HG03565 (cell line): Measurements from ENCODE around the gene ERP29.
"Not testable (repeated sequence)": the region's sequence is repeated elsewhere in the genome, so short reads cannot be mapped to it uniquely, and the experiment has no call there.

ENCODE experiments used
- ATAC-seq: cut with Tn5 transposase; IDR thresholded peaks from one replicate; pipeline ENCODE4 v1.9.1; 2021; ENCODE audit warnings: mild to moderate bottlenecking, moderate library complexity; ENCODE audit not compliant: unreplicated experiment

Gene ERP29

GRCh38 chr12:112000820-112001219 is 12.4 kb upstream of the ERP29 start:
- ATAC-seq = no peak

GRCh38 chr12:112001576-112001975 is 11.7 kb upstream of the ERP29 start:
- no peak for ATAC-seq

GRCh38 chr12:112004041-112004440 is 9.2 kb upstream of the ERP29 start:
- ATAC-seq = no peak

- no peak for ATAC-seq
These were observed 7.5 kb upstream of the ERP29 start for GRCh38 chr12:112005419-112006395.

DNA sequence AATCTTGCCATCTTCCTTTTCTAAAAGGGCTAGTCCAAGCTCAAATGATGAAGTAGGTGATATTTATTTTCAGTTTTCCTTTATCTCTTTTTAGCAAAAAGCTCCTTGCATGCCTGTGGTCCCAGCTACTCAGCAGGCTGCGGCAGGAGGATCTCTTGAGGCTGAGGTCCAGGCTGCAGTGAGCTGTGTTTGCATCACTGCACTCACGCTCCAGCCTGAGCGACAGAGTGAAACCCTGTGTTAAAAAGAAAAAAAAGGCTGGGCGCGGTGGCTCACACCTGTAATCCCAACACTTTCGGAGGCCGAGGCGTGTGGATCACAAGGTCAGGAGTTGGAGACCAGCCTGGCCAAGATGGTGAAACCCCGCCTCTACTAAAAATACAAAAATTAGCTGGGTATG is 5.3 kb upstream of the ERP29 start:
- no peak for ATAC-seq

DNA sequence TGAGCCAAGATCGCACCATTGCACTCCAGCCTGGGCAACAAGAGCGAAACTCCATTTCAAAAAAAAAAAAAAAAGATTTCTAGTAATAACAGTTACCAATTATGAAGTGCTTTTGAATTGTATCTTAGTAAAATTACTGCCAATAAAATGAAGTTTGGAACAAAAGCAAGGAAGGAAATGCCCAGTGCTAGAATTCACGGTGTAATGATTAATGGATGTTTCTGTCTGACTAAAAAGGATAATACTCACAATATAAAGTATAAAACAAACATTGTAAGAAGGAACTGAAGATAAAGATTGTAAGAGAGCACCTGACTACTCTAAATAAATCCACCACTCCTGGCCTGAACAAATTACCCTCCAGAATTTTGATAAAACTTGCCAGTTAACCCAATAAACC is 4.3 kb upstream of the ERP29 start:
- no peak for ATAC-seq

DNA sequence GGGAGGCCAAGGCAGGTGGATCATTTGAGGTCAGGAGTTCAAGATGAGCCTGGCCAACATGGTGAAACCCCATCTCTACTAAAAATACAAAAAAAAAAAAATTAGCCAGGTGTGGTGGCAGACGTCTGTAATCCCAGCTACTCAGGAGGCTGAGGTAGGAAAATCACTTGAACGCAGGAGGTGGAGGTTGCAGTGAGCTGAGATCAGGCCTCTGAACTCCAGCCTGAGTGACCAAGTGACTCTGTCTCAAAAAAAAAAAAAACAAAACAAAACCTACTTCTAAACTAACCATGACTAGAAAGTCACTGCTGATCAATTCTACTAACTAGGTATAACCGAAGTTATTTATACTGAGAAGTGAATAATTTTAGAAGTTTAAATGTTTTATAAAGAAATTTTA is 3.6 kb upstream of the ERP29 start:
- ATAC-seq = not testable (repeated sequence)

DNA sequence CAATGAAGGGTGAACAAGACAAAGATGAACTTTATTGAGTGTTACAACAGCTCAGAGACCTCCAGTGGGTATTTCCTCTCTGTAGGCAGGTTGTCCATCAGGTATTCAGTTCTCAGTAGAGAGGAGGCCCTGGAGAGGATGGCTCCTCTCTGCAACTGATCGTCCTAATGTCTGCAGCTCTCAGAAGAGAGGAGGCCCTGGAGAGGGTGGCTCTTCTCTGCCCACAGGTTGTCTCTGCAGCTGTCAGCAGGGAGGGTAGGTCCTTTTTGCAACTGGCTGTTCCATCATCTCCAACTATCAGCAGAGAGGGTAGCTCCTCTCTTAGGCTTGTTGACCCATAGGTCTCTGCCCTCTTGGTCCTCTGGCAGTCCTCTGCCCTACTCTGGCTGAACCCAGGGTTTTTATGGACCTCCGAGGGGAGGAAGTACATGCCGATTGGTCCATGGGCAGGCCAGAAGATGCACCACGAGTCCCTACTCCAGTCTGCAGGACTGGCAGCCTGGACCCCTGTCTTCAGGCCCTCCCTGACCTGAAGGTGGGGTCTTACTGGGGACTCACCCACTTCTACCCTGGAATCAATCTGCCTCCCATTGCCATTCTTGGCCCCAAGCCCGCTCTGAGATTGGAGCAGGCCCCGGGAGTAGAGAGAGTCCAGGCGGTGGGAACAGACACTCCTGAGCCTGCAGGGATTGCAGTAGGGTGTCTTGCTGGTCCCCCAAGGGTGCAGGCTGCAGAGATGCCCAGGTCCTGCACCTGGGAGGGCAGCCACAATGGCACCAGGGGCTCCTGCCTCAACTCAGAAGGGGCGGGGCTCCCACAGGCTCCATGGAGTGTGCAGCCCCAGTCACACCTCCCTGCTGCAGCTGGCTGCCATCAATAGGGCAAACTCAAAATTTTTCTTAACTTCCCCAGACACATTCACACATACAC is 2.5 kb upstream of the ERP29 start:
- ATAC-seq = no peak

- no peak for ATAC-seq
These were observed 1.5 kb upstream of the ERP29 start for GRCh38 chr12:112011685-112012084.

- ATAC-seq = no peak
These were observed 576 bp downstream of the ERP29 start for GRCh38 chr12:112013601-112014402.

DNA sequence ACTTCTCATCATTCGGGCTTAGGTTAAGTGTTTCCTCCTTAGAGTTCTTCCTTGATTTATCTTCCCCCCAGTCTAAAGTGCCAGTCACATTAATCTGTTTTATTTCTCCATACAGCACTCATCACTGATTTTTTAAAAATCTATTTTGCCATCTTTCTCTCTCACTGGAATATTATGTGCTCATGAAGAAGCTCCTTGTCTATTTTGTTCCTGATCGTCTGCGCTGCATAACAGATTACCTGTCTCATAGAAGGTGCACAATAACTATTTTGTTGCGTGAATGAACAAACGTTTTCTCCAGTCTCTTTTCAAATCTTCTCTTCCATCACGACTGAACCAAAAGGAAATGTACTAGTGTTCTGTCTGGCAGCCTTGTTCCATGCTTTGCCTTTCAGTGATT is 2.7 kb downstream of the ERP29 start:
- ATAC-seq = no peak

DNA sequence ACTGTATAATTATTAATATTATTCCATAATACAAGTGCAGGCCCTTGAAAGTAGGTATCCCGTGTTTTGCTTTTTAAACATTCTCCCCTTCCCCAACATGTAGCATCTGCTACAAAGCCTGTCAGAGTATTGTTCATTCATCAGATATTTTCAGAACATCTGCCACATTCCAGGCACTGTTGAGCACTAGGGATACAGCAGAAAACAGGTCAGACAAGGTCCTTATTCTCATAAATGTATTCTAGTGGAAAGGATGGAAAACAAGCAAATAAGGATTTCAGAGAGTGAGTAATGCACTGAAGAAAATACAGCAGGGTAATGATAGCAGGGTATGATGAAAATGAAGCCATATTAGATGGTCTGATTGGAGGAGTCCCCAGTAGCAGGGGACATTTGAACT is 3.8 kb downstream of the ERP29 start:
- no peak for ATAC-seq

DNA sequence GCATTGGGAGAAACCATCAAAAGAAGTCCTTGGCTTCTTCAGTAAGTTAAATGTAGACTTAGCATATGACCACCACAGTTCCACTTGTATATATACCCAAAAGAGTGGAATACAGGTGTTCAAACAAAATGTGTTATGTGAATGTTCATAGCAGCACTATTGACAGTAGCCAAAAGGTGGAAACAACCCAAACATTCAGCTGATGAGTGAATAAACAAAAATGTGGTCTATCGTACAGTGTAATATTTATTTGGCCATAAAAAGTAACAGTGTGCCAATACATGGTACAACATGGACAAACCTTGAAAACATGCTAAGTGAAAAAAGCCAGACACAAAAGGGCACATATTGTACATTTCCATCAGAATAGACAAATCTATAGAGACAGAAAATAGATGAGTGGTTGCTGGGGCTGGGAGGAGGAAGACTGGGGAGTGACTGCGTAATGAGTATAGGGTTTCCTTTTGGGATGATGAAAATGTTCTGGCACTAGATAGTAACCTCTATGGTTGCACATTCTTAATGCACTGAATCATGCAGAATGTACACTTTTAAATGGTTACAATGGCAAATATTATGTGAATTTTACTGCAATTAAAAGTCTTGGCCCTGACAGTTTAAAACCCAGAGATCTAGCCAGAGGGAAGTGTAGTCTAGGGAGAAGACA is 5.5 kb downstream of the ERP29 start:
- no peak for ATAC-seq

GRCh38 chr12:112020947-112021457 is 7.8 kb downstream of the ERP29 start:
- no peak for ATAC-seq

GRCh38 chr12:112022241-112023016 is 9.2 kb downstream of the ERP29 start:
- no peak for ATAC-seq

- no peak for ATAC-seq
These were observed 10.7 kb downstream of the ERP29 start for GRCh38 chr12:112023759-112024396.

GRCh38 chr12:112025808-112026375 is 12.7 kb downstream of the ERP29 start:
- no peak for ATAC-seq

- ATAC-seq = no peak
These were observed 16.1 kb downstream of the ERP29 start for GRCh38 chr12:112029301-112029700.
